K562 (cell line): ENCODE results near the gene TP73.
"Not testable (repeated sequence)": the region's sequence is repeated elsewhere in the genome, so short reads cannot be mapped to it uniquely, and the experiment has no call there.

Experiments
- MCM5 ChIP-seq: fragments of 450-650 bp; IDR thresholded peaks from 2 replicates; pipeline ENCODE4 v1.6.1; 2016; ENCODE audit warnings: low read depth
- MYC ChIP-seq, 2 experiments: fragments of 250-450 bp in 1 of 2; sonication (Bioruptor Pico) in 1 of 2; IDR thresholded peaks; 2 replicates each; pipeline versions ENCODE4 v1.5.1 to v1.6.1; 2012 to 2021; ENCODE audit warnings: low read depth in 2 of 2, borderline replicate concordance in 1 of 2, improper control_type of control experiment in 1 of 2, low read length in 1 of 2, mild to moderate bottlenecking in 1 of 2, moderate library complexity in 1 of 2
- MYNN ChIP-seq, 2 experiments: sonication (generic); formaldehyde crosslinking in 1 of 2; IDR thresholded peaks; 2 replicates each; pipeline versions ENCODE4 v1.5.0 to v1.6.1; 2016 to 2020; ENCODE audit warnings: antibody characterized with exemption in 1 of 2, missing genetic modification reagents in 1 of 2
- POLR2A ChIP-seq: fragments of 450-650 bp; conservative IDR thresholded peaks from 2 replicates; pipeline ENCODE4 v1.6.1; 2016
- SRSF7 ChIP-seq: fragments of 200-400 bp; formaldehyde crosslinking; optimal IDR thresholded peaks from 2 replicates; pipeline ENCODE3; 2017; ENCODE audit warnings: mild to moderate bottlenecking, low read depth, low read length
- ZBTB8A ChIP-seq: fragments of 450-650 bp; IDR thresholded peaks from 2 replicates; pipeline ENCODE4 v1.6.1; 2018; ENCODE audit warnings: mild to moderate bottlenecking, moderate library complexity; ENCODE audit not compliant: partially characterized antibody
- TF ChIP-seq, protein P1 (sequence below), 3 experiments: IDR thresholded peaks in 2 of 3; conservative IDR thresholded peaks in 1 of 3; 2 replicates each; pipeline ENCODE4 v1.5.1; 2011 to 2012; ENCODE audit warnings: low read length in 3 of 3, mild to moderate bottlenecking in 3 of 3, control low read depth in 2 of 3, improper control_type of control experiment in 1 of 3, inconsistent platforms in 1 of 3, low read depth in 1 of 3, mixed read lengths in 1 of 3, moderate library complexity in 1 of 3; ENCODE audit not compliant: insufficient read depth in 2 of 3

DNA sequence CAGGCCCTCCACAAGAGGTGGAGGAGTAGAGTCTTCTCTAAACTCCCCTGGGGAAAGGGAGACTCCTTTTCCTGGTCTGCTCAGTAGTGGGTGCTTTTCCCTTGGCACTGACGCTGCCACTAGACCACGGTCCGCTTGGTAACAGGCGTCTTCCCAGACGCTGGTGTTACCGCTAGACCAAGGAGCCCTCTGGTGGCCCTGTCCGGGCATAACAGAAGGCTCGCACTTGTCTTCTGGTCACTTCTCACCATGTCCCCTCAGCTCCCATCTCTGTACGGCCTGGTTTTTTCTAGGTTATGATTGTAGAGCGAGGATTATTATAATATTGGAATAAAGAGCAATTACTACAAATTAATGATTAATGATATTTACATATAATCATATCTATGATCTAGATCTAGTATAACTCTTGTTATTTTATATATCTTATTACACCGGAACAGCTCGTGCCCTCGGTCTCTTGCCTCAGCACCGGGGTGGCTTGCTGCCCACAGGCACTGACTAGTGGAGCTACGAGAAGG, 31.1 kb upstream of the TP73 start:
- not testable (repeated sequence) for TF ChIP-seq POLR2A; MYC (IDR thresholded peaks at IDR 0.05; ENCODE audit: low read depth, low read length); MYC (CRISPR knock-in tag; IDR thresholded peaks at IDR 0.05; ENCODE audit: borderline replicate concordance, low read depth); MCM5; MYNN (IDR thresholded peaks at IDR 0.05); MYNN (CRISPR knock-in tag; IDR thresholded peaks at IDR 0.05); ZBTB8A; SRSF7
- TF ChIP-seq, protein P1, sequence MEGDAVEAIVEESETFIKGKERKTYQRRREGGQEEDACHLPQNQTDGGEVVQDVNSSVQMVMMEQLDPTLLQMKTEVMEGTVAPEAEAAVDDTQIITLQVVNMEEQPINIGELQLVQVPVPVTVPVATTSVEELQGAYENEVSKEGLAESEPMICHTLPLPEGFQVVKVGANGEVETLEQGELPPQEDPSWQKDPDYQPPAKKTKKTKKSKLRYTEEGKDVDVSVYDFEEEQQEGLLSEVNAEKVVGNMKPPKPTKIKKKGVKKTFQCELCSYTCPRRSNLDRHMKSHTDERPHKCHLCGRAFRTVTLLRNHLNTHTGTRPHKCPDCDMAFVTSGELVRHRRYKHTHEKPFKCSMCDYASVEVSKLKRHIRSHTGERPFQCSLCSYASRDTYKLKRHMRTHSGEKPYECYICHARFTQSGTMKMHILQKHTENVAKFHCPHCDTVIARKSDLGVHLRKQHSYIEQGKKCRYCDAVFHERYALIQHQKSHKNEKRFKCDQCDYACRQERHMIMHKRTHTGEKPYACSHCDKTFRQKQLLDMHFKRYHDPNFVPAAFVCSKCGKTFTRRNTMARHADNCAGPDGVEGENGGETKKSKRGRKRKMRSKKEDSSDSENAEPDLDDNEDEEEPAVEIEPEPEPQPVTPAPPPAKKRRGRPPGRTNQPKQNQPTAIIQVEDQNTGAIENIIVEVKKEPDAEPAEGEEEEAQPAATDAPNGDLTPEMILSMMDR (IDR thresholded peaks at IDR 0.05 in 2 of 3, conservative IDR thresholded peaks at IDR 0.05 in 1 of 3; ENCODE audit: insufficient read depth in 2 of 3, low read depth in 1 of 3, low read length in 3 of 3) = peak; percentile 53 to 73 (median 63)
